CD4-positive, alpha-beta T cell treated with Interleukin-1 beta for 1 hour (primary cell): ENCODE results near the gene AGRN.
"Not testable (repeated sequence)": the region's sequence is repeated elsewhere in the genome, so short reads cannot be mapped to it uniquely, and the experiment has no call there.

Experiments used
- DNase-seq, 2 donors: peaks; one replicate each; pipeline ENCODE4 v3.0.0-alpha.2; 2020 to 2022

AGRN gene

GRCh38 chr1:1083416-1084371, 63.8 kb downstream of the AGRN start:
- DNase-seq, result no peak

DNA sequence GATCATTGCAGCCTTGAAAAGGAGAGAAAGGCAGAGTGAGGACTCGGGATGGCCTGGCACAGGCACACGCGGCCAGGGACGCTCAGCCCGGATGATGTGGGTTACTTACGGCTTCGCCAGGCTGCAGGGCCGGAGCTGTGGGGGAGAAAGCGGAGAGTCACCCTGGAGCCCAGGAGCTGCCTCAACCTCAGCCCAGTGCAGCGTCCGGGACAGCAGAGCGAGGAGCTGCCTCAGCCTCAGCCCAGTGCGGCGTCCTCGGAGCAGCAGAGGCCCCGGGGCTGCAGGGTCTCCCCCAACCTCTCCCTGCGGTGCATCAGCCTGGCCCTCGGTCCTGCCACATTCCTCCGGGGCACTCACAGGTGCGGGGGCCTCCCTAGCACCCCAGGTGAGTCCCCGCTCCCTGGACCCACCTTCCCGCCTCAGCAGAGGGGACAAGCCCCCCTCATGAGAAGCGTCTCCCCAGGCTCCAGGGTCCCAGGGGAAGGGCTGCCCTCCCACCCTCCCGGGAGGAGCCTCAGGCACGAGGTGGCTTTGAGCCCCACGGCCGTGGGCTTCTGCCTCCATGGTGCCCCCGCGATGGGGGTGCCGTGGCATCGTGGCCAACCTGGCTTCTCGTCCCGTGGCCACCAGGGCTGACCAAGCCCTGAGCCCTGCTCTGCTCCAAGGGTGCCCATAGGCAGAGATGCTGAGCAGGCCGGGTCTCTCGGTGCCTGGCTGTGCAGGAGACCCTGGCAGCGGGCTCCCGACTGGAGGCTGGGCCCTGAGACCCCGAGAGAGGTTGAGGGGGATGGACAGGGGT, 64.7 kb downstream of the AGRN start:
- no peak for DNase-seq

DNA sequence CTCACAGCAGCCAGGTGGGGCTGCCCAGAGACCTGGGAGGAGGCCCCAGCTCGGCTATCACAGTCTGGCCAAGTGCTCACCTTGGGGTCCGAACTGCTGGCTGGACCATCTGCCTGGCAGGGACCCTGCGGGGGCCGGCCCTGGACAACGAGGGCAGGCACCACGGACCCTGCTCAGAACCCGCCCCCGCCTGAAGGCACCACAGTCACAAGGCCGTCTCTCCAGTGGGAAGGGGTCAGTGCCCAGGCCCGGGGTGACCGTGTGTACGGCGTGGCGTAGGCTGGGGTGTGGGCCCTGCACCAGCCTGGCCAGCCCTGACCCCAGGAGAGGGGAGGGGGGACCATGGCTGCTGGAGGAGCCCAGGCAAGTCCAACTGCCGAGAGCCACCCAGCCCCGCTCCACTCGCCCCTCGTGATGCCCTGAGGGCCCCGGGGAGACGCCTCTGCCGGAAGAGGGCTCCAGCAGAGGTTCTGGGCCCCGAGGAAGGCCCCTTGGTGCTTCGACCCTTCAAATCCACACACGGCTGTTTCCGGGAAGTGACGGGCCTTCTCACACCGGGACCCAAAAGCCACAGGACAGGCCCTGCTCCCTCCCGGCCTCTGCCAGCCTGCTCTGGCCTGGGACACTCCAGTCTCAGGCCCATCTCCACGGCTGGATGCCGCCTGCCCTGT, 65.4 kb downstream of the AGRN start:
- DNase-seq, result no peak

GRCh38 chr1:1085911-1086841, 66.3 kb downstream of the AGRN start:
- no peak for DNase-seq

DNA sequence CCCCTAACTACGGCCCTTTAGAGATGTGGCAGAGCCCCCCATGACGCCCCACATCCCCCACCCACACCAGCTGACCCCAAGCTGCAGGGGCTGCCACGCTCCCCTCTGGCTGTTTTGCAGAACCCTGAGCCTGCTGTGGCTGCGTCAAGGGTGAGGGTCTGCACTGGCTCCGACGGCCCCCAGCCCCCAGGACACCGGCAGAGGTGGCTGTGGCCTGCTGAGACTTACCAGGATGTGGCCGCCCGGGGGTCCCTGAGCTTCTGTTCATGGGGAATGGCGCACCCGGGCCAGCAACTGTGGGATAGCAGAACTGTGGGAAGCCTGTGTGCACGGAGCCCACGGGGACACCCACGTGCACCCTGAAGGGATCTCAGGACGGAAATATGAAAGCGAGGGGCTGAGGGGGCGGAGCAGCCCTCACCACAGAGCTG, 67.0 kb downstream of the AGRN start:
- DNase-seq, result no peak

- no peak for DNase-seq
Measured at GRCh38 chr1:1087351-1088028, 67.6 kb downstream of the AGRN start.

DNA sequence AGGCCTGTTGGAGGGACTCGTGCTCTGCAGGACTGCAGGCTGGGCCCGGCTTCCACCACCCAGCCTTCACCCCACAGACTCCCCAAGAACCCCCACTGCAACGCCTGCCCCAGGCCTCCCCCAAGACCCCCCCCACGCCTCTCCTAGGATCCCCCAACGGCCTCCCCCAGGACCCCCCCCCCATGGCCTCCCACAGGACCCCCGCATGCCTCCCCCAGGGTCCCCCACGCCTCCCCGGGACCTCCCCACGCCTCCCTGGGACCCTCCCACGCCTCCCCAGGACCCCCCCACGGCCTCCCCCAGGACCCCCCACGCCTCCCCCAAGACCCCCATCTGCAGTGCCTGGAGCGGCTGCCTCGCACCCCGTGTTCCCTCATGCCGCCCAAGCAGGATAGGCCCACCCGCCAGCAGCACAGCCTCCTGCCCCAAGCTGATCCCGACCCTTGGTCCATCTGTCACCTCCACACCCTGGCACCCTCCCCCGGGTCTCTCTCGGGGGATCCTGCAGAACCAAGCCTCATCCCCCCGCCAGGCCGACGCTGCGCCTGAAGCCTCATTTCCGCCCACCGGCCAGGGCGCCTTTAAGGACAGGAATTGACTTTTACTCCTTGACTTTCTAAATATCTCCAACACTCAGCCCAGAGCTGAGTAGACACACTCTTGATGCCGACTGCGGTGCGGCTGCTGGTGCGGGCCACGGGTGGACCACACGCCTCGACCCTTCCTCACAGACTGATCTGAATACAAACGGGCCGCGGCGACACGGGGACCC, 68.3 kb downstream of the AGRN start:
- DNase-seq, result no peak

GRCh38 chr1:1088801-1089680, 69.1 kb downstream of the AGRN start:
- no peak for DNase-seq

- DNase-seq, result no peak
Measured at GRCh38 chr1:1089731-1090423, 70.0 kb downstream of the AGRN start.

- no peak for DNase-seq
Measured at GRCh38 chr1:1090424-1091343, 70.8 kb downstream of the AGRN start.

GRCh38 chr1:1091344-1092148, 71.6 kb downstream of the AGRN start:
- DNase-seq, result no peak

DNA sequence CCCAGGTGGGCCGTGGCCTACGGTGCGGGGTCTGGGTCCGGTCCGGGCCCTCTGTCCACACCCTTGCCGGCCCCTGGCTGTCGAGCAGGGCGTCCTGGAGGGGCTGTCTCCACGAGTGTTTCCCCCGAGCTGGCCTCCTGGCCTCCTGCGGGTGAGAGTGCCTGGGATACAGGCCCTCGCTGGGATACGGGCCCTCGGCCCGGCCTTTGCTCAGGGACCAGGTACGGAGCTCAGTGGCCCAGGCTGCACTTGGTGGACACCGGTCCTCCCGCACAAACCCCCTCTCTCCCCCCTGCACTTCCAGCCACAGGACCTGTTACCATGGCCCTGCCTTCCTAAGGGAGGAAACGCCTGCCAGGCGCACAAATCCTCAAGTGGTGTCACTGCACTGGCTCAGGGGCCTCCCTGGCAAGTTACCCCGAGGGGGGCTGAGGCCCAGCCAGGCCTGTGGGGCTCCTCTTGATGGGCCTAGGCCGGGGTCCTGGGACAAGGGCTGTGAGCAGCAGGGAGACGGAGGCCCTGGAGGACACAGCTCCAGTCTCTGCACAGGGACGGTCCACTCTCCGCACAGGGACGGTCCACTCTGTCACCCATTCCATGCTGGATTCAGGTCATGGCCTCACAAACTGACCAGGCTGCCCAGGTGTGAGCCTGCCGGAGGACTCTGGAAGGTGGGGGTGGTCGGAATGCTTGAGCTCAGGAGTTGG, 72.4 kb downstream of the AGRN start:
- no peak for DNase-seq

GRCh38 chr1:1092894-1093609, 73.1 kb downstream of the AGRN start:
- DNase-seq, result no peak

DNA sequence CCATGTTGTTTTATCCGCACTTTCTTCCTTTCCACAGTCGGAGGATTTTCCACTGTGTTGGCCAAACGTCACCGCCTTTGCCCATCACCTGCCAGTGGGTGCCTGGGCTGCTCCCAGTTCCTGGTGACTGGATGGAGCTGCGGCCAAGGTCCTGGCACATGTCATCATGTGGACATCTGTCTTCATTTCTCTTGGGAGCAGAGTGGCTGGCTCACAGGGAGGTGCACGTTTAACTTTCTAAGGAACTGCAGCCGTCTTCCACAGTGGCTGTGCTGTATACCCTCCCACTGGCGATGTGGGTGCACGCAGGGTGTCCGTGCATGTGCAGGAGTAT, 73.7 kb downstream of the AGRN start:
- DNase-seq, result no peak

DNA sequence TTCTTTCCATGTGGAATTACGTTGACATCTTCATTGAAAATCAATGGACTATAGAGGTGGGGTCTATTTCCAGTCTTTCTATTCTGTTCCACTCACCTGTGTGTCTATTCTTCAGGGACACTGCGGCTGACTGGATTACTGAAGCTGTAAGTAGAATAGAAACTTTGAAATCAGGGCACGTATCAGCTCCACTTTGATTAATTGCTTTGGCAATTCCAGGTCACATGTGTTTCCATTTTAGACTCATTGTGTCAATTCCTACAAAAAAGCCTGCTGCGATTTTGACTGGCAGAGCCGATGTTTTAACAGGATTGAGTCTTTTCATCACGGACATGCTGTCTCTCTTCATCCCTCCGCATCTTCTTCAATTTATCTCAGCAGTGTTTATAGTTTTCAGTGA, 75.1 kb downstream of the AGRN start:
- DNase-seq, result no peak

GRCh38 chr1:1096136-1096535, 76.2 kb downstream of the AGRN start:
- DNase-seq, result not testable (repeated sequence)
